ENCODE results near the gene DUSP15. TPM values are rescaled to one million over a fixed set of nuclear protein-coding genes. Genes with fewer than 3 reads are reported as not detected.

The DUSP15 gene
- total and polyA plus RNA-seq, 7 donors, result 0.60 to 2.6 (median 1.7) TPM; not detected in 2

DNA sequence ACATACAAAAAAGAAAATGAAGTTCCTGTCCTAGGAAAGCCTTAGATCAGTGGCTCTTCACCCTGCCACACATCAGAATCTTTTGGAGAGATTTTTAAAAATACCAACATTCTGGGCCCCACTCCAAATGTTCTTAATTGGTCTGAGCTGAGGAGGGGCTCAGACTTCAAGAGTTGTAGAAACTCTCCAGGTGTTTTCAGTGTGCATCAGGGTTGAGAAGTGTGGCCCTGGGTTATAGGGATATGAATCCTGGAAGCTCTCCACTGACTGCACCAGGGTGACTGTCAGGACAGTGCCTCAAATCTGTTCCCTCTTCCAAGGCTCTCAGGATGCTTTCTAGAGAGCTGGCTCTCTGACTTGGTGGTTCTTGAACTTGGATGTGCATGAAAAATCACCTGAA, 56.7 kb downstream of the DUSP15 start:
- intact Hi-C loops (cut with DNase I), result no loop called here
- no peak for DNase-seq
- Histone ChIP-seq H3K27ac (no peak overlapping the region), H3K4me1 (peaks cover 0 to 11% (median 3%) of the 10 kb centered on the region in 4 donors), H3K9me3 (no peaks in the 10 kb centered on the region), H3K36me3 (no peaks in the 10 kb centered on the region), H3K27me3 (no peaks in the 10 kb centered on the region), H3K4me3 (no peak overlapping the region)
- TF ChIP-seq POLR2A (IDR thresholded peaks at IDR 0.05), result no peak
- TF ChIP-seq, protein P1, sequence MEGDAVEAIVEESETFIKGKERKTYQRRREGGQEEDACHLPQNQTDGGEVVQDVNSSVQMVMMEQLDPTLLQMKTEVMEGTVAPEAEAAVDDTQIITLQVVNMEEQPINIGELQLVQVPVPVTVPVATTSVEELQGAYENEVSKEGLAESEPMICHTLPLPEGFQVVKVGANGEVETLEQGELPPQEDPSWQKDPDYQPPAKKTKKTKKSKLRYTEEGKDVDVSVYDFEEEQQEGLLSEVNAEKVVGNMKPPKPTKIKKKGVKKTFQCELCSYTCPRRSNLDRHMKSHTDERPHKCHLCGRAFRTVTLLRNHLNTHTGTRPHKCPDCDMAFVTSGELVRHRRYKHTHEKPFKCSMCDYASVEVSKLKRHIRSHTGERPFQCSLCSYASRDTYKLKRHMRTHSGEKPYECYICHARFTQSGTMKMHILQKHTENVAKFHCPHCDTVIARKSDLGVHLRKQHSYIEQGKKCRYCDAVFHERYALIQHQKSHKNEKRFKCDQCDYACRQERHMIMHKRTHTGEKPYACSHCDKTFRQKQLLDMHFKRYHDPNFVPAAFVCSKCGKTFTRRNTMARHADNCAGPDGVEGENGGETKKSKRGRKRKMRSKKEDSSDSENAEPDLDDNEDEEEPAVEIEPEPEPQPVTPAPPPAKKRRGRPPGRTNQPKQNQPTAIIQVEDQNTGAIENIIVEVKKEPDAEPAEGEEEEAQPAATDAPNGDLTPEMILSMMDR (IDR thresholded peaks at IDR 0.05), result no peak
- no peak for TF ChIP-seq EP300 (IDR thresholded peaks at IDR 0.05)
- no peak for TF ChIP-seq POLR2AphosphoS5 (IDR thresholded peaks at IDR 0.05)

DNA sequence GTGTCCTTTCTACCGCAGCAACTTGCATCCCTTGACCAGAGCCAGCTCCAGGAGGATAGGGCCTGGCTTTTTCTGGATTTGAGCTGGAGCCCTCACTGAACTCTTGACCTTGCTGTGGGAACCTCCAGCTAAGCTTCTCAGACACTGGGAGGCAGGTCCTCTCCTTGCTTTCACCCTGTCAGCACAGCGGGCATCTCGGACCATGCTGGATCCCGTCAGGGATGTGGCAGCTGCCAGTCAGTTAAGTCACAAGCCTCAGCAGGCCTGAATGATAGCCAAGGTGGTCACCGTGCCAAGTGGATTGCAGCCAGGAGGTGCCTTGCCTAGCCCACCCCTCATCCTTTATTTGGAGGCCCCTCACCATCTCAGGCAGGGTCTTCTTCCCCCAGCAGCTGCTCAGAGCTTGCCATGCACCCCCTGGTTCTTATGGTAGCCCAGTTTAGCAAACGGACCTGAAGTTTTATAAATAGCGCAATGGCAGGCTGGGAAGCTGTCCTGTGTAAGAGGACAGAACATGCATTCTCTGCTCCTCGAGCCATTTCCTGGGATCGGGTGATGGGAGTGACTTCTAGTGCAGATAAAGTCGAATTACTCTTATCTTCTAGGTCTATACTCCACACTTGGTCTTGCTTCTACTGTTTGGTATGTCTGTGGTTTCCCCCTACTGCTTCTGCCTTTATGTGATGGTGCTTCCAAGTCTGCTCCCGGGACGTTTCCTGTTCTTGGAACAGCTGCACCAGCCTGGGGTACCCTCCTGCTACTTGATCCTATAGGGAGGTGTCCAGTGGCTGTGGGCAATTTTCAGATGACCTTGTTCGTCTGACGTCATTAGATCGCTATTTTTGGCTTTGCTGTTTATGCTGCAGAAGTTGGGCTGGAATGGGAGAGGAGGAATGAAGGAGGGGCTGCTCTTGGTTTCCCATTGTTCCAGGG, 58.3 kb downstream of the DUSP15 start:
- no peak overlapping the region for H3K27ac ChIP-seq
- H3K4me1 ChIP-seq, result peaks cover 0 to 11% (median 3%) of the 10 kb centered on the region in 4 donors
- H3K9me3 ChIP-seq, result no peaks in the 10 kb centered on the region
- no peaks in the 10 kb centered on the region for H3K36me3 ChIP-seq
- intact Hi-C loops (cut with DNase I), result no loop called here
- H3K4me3 ChIP-seq, result no peak overlapping the region
- DNase-seq, result no peak
- H3K27me3 ChIP-seq, result no peaks in the 10 kb centered on the region
- TF ChIP-seq, protein P1 (IDR thresholded peaks at IDR 0.05), result no peak
- TF ChIP-seq EP300 (IDR thresholded peaks at IDR 0.05) (no peak), POLR2A (IDR thresholded peaks at IDR 0.05) (no peak), POLR2AphosphoS5 (IDR thresholded peaks at IDR 0.05) (no peak)
- 69 to 80% methylated on average over 15 of the region's 15 CpGs for WGBS, 2 donors

DNA sequence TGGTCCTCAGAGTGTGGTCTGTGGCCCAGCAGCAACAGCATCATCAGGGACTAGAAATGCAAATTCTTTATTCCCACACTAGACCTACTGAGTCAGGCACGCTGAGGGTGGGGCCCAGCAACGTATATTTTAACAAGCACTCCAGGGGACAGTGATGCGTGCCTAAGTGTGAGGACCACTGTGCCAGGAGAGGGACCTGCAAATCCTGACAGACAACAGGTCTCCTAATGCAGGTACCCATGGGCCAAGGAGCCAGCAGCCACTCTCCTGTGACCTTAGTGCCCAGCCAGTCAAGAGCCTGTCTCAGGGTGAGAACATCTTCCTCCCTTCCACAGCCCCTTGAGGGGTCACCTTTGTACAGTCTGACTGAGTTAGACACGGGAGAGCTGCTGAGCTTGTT, 59.1 kb downstream of the DUSP15 start:
- Histone ChIP-seq H3K4me1 (peaks cover 0 to 11% (median 3%) of the 10 kb centered on the region in 4 donors), H3K27me3 (no peaks in the 10 kb centered on the region), H3K9me3 (no peaks in the 10 kb centered on the region), H3K36me3 (no peaks in the 10 kb centered on the region), H3K4me3 (no peak overlapping the region), H3K27ac (peak overlapping the region in 1 of 4 donors; percentile 20)
- intact Hi-C loops (cut with DNase I), result no loop called here
- no peak for TF ChIP-seq EP300 (IDR thresholded peaks at IDR 0.05)
- no peak for DNase-seq
- 93% methylated on average over 4 of the region's 4 CpGs for WGBS, 2 donors

Small RNA genes lying within 50 kb of the gene (small RNA-seq; reads per million reads assigned to genes)
- gene RNU1-94P, result 0 to 0.07 (median 0) reads per million in 3 donors

Other genes starting within 250 kb of the DUSP15 start
- 1 to 10 TPM in 1 of 4 donors, not detected in 3; 1.1 TPM for gene COX4I2, start 232.6 kb downstream of the DUSP15 start, total RNA-seq
- gene COX4I2, start 232.6 kb downstream of the DUSP15 start, polyA plus RNA-seq, result 1 to 10 TPM in 2 of 3 donors, not detected in 1; 1.4 to 3.0 TPM
- gene BCL2L1, start 147.7 kb downstream of the DUSP15 start, total RNA-seq, result 10 to 100 TPM; 53.2 to 71.3 (median 55.7) TPM
- gene BCL2L1, start 147.7 kb downstream of the DUSP15 start, polyA plus RNA-seq, result 10 to 100 TPM; 76.1 to 94.8 (median 78.7) TPM
- gene TPX2, start 131.2 kb downstream of the DUSP15 start, total RNA-seq, result 1 to 10 TPM in 1 of 4 donors, under 1 TPM in 1, not detected in 2; 0.36 to 1.8 TPM
- 10 to 100 TPM in 1 of 3 donors, 1 to 10 TPM in 2; 2.4 to 24.0 (median 4.9) TPM for gene TPX2, start 131.2 kb downstream of the DUSP15 start, polyA plus RNA-seq
- under 1 TPM in 2 of 4 donors, not detected in 2; 0.16 to 0.81 TPM for gene MYLK2, start 51.2 kb downstream of the DUSP15 start, total RNA-seq
- under 1 TPM in 1 of 3 donors, not detected in 2; 0.39 TPM for gene MYLK2, start 51.2 kb downstream of the DUSP15 start, polyA plus RNA-seq
- gene FOXS1, start 24.9 kb downstream of the DUSP15 start, total RNA-seq, result not detected
- gene FOXS1, start 24.9 kb downstream of the DUSP15 start, polyA plus RNA-seq, result under 1 TPM in 2 of 3 donors, not detected in 1; 0.60 to 0.66 TPM
- 1 to 10 TPM in 1 of 4 donors, not detected in 3; 1.1 TPM for gene TTLL9, start 107 bp upstream of the DUSP15 start, total RNA-seq
- gene TTLL9, start 107 bp upstream of the DUSP15 start, polyA plus RNA-seq, result under 1 TPM in 1 of 3 donors, not detected in 2; 0.15 TPM
- 10 to 100 TPM in 1 of 4 donors, 1 to 10 TPM in 3; 5.0 to 13.7 (median 7.3) TPM for gene PDRG1, start 81.5 kb upstream of the DUSP15 start, total RNA-seq
- 10 to 100 TPM; 10.2 to 15.2 (median 12.3) TPM for gene PDRG1, start 81.5 kb upstream of the DUSP15 start, polyA plus RNA-seq
- gene XKR7, start 97.6 kb upstream of the DUSP15 start, total RNA-seq, result under 1 TPM in 2 of 4 donors, not detected in 2; under 0.01 to 0.14 TPM
- under 1 TPM in 1 of 3 donors, not detected in 2; 0.15 TPM for gene XKR7, start 97.6 kb upstream of the DUSP15 start, polyA plus RNA-seq
- 1 to 10 TPM; 2.3 to 5.8 (median 4.0) TPM for gene CCM2L, start 139.9 kb upstream of the DUSP15 start, total RNA-seq
- gene CCM2L, start 139.9 kb upstream of the DUSP15 start, polyA plus RNA-seq, result 1 to 10 TPM in 2 of 3 donors, under 1 TPM in 1; 0.46 to 2.5 (median 1.2) TPM
- gene HCK, start 181.7 kb upstream of the DUSP15 start, total RNA-seq, result 10 to 100 TPM in 2 of 4 donors, 1 to 10 TPM in 2; 8.6 to 28.0 (median 10.7) TPM
- gene HCK, start 181.7 kb upstream of the DUSP15 start, polyA plus RNA-seq, result 10 to 100 TPM; 17.5 to 25.8 (median 20.6) TPM
- gene TM9SF4, start 239.2 kb upstream of the DUSP15 start, total RNA-seq, result 10 to 100 TPM; 15.3 to 24.0 (median 19.1) TPM
- gene TM9SF4, start 239.2 kb upstream of the DUSP15 start, polyA plus RNA-seq, result 10 to 100 TPM in 1 of 3 donors, 1 to 10 TPM in 2; 6.6 to 38.3 (median 9.0) TPM

Data from sigmoid colon (tissue), 7 donors.